ENCODE measurements around the gene USE1. TPM values are rescaled to one million over a fixed set of nuclear protein-coding genes. Genes with fewer than 3 reads are reported as not detected.

The USE1 gene
- total RNA-seq, 1 experiment from 2014 or later, result 11.8 TPM

DNA sequence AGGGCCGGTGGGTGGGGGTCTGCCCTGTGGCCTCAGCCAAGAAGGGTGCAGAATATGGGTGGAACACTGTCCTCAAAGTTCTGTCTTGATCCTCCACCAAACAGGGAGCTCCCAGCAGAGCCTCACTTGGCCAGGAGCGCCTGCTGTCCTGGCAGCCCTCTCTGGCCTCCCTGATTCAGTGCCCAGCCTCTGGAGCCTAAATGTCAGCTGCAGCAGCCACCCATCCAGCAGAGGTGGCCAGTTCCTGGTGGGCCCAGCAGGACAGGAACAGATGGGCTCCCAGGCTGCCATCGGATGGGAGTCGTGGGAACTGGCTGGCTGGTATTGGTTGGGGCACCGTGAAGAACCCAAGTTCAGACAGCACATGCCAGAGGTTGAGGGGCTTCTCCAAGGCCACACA, 1.8 kb upstream of the USE1 start:
- CTCF ChIA-PET, result no interaction called here
- no peak overlapping the region for H3K4me3 Mint-ChIP-seq (ENCODE audit: low read depth, unreplicated experiment)
- TF ChIP-seq, protein P1, sequence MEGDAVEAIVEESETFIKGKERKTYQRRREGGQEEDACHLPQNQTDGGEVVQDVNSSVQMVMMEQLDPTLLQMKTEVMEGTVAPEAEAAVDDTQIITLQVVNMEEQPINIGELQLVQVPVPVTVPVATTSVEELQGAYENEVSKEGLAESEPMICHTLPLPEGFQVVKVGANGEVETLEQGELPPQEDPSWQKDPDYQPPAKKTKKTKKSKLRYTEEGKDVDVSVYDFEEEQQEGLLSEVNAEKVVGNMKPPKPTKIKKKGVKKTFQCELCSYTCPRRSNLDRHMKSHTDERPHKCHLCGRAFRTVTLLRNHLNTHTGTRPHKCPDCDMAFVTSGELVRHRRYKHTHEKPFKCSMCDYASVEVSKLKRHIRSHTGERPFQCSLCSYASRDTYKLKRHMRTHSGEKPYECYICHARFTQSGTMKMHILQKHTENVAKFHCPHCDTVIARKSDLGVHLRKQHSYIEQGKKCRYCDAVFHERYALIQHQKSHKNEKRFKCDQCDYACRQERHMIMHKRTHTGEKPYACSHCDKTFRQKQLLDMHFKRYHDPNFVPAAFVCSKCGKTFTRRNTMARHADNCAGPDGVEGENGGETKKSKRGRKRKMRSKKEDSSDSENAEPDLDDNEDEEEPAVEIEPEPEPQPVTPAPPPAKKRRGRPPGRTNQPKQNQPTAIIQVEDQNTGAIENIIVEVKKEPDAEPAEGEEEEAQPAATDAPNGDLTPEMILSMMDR (IDR thresholded peaks at IDR 0.05; ENCODE audit: unreplicated experiment), result no peak
- intact Hi-C loops (cut with micrococcal nuclease; ENCODE audit: unreplicated experiment), result no loop called here
- H3K36me3 Mint-ChIP-seq (ENCODE audit: insufficient read depth, unreplicated experiment), result peaks cover 47% of the 10 kb centered on the region
- H3K9me3 Mint-ChIP-seq (ENCODE audit: low read depth, unreplicated experiment), result no peaks in the 10 kb centered on the region
- BruUV-seq (replicated peaks), result no TSS peak
- DNase-seq, result no peak
- H3K27me3 Mint-ChIP-seq (ENCODE audit: unreplicated experiment), result no peaks in the 10 kb centered on the region
- no peaks in the 10 kb centered on the region for H3K4me1 Mint-ChIP-seq (ENCODE audit: low read depth, unreplicated experiment)
- H3K27ac Mint-ChIP-seq (ENCODE audit: unreplicated experiment), result no peak overlapping the region

DNA sequence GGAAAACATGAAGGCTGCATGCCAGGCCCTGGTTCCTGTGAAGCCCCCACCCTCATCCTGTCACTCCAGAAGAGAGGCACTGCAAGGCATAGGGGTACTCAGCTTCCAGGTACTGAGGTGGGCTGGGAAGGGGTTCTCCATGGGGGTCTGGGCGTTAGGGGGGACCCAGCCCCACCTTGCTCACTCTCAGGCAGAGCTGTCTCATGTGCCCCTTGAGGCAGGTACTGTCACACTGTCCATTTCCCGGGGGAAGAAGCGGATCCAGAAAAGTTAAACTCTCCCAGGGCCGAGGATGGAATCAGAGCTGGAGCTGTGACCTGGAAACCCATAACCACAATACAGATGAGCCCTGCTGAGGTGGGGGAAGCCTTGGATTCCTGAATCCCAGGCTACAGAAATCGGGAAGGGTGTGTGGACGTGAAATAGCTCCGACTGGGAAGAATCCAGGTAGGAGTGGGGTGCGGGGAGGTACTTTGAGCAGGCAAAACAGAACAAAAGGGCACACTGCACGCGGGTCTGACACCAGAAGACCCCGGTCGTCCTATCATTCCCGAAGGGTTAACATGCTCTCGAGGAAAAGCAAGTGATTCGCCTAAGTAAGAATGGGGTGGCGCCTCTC, 540 bp upstream of the USE1 start:
- Mint-ChIP-seq H3K4me3 (ENCODE audit: low read depth, unreplicated experiment) (peak overlapping the region; percentile 74), H3K4me1 (ENCODE audit: low read depth, unreplicated experiment) (no peaks in the 10 kb centered on the region), H3K27me3 (ENCODE audit: unreplicated experiment) (no peaks in the 10 kb centered on the region), H3K36me3 (ENCODE audit: insufficient read depth, unreplicated experiment) (peaks cover 41% of the 10 kb centered on the region), H3K9me3 (ENCODE audit: low read depth, unreplicated experiment) (no peaks in the 10 kb centered on the region), H3K27ac (ENCODE audit: unreplicated experiment) (peak overlapping the region; percentile 73)
- TF ChIP-seq, protein P1 (IDR thresholded peaks at IDR 0.05; ENCODE audit: unreplicated experiment), result no peak
- no peak for DNase-seq
- intact Hi-C loops (cut with micrococcal nuclease; ENCODE audit: unreplicated experiment), result no loop called here
- BruUV-seq (replicated peaks), result TSS peak; percentile 93
- CTCF ChIA-PET, result interaction anchor here (1.1 kb wide), 1 partner anchor 11 kb away, joined by 5 read pairs; the partner anchor contains the start of gene OCEL1

DNA sequence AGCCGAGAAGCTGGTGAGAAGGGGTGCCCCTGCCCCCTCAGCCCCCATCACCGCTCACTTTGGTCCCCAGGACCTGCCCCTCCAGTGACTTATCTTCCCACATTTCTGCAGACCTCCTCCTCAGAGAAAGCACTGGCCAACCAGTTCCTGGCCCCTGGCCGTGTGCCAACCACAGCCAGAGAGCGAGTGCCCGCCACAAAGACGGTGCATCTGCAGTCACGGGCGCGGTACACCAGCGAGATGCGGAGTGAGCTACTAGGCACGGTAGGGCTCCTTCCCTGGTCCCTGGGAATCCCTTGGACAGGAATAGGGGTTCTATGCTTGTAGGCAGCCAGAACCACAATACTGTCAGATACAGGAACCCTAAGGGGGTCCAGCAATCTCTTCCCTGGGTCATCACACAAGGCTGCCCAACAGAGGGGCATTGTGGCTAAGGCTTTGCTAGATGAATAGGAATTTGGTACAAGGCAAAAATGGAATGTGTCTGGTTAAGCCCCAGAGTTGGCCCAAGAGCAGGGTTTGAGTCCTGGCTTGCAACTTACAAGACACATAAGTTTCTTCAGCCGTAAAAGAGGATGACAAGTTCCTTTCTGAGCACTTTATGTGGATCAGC, 1.0 kb downstream of the USE1 start:
- H3K36me3 Mint-ChIP-seq (ENCODE audit: insufficient read depth, unreplicated experiment), result peaks cover 33% of the 10 kb centered on the region
- peak overlapping the region; percentile 74 for H3K4me3 Mint-ChIP-seq (ENCODE audit: low read depth, unreplicated experiment)
- no peak for DNase-seq
- H3K4me1 Mint-ChIP-seq (ENCODE audit: low read depth, unreplicated experiment), result no peaks in the 10 kb centered on the region
- H3K9me3 Mint-ChIP-seq (ENCODE audit: low read depth, unreplicated experiment), result no peaks in the 10 kb centered on the region
- TSS peak; percentile 73 for BruUV-seq (replicated peaks)
- TF ChIP-seq, protein P1 (IDR thresholded peaks at IDR 0.05; ENCODE audit: unreplicated experiment), result no peak
- H3K27me3 Mint-ChIP-seq (ENCODE audit: unreplicated experiment), result no peaks in the 10 kb centered on the region
- H3K27ac Mint-ChIP-seq (ENCODE audit: unreplicated experiment), result no peak overlapping the region
- CTCF ChIA-PET, result interaction anchor here (0.6 kb wide), 1 partner anchor 75 kb away, joined by 3 read pairs; no protein-coding TSS in a partner anchor
- intact Hi-C loops (cut with micrococcal nuclease; ENCODE audit: unreplicated experiment), result no loop called here

DNA sequence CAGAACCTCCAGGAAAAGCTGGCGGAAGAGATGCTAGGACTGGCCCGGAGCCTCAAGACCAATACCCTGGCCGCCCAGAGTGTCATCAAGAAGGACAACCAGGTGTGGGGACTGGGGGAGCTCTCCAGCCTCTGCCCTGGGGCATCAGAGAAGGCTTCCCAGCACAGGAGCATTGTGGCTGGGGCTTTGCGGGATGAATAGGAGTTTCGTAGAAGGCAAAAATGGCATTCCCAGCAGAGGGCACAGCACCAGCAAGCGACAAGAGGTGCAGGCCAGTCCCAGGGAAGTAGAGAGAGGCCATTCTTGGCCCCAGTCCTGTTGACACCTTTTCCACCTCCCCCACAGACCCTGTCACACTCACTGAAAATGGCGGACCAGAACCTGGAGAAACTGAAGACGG, 4.1 kb downstream of the USE1 start:
- peaks cover 27% of the 10 kb centered on the region for H3K36me3 Mint-ChIP-seq (ENCODE audit: insufficient read depth, unreplicated experiment)
- no peaks in the 10 kb centered on the region for H3K27me3 Mint-ChIP-seq (ENCODE audit: unreplicated experiment)
- intact Hi-C loops (cut with micrococcal nuclease; ENCODE audit: unreplicated experiment), result no loop called here
- no peak for DNase-seq
- H3K27ac Mint-ChIP-seq (ENCODE audit: unreplicated experiment), result no peak overlapping the region
- TF ChIP-seq, protein P1 (IDR thresholded peaks at IDR 0.05; ENCODE audit: unreplicated experiment), result no peak
- H3K4me1 Mint-ChIP-seq (ENCODE audit: low read depth, unreplicated experiment), result no peaks in the 10 kb centered on the region
- CTCF ChIA-PET, result interaction anchor here (0.6 kb wide), 1 partner anchor 101 kb away, joined by 4 read pairs; no protein-coding TSS in a partner anchor
- BruUV-seq (replicated peaks), result no TSS peak
- no peak overlapping the region for H3K4me3 Mint-ChIP-seq (ENCODE audit: low read depth, unreplicated experiment)
- H3K9me3 Mint-ChIP-seq (ENCODE audit: low read depth, unreplicated experiment), result no peaks in the 10 kb centered on the region
